HT-29 (cell line): ENCODE results near the gene PCDHB3. TPM values are rescaled to one million over a fixed set of nuclear protein-coding genes. Genes with fewer than 3 reads are reported as not detected.
"Not testable (repeated sequence)": the region's sequence is repeated elsewhere in the genome, so short reads cannot be mapped to it uniquely, and the experiment has no call there.

Experiments used
- DNase-seq: peaks from one replicate; pipeline ENCODE4 v3.0.0-alpha.2; 2015; ENCODE audit warnings: low spot score
- total RNA-seq: library from RNA; depleted of rRNA; stranded (reverse); fragments of >200 nt; shearing (Covaris generic); gene quantifications from 2 replicates; pipeline ENCODE4 v1.2.3, GENCODE V29; 2014; rRNA removed

The PCDHB3 gene
- total RNA-seq, 1 experiment from 2014 or later, result not detected

- DNase-seq, result no peak
These were observed 35.5 kb downstream of the PCDHB3 start for GRCh38 chr5:141135718-141136266.

- DNase-seq, result not testable (repeated sequence)
These were observed 37.1 kb downstream of the PCDHB3 start for GRCh38 chr5:141137346-141137745.

- no peak for DNase-seq
These were observed 49.5 kb downstream of the PCDHB3 start, which contains the start of gene PCDHB6 for GRCh38 chr5:141149812-141150211. TSS of gene PCDHB6 (plus strand) at chr5:141150057. CDS start at chr5:141150258, 201 bp downstream.

- DNase-seq, result no peak
These were observed 50.1 kb downstream of the PCDHB3 start for GRCh38 chr5:141150224-141150992.

- no peak for DNase-seq
These were observed 50.7 kb downstream of the PCDHB3 start for GRCh38 chr5:141150993-141151325.

- DNase-seq, result not testable (repeated sequence)
These were observed 51.4 kb downstream of the PCDHB3 start for GRCh38 chr5:141151632-141152031.

- DNase-seq, result not testable (repeated sequence)
These were observed 51.8 kb downstream of the PCDHB3 start for GRCh38 chr5:141152096-141152495.

Other genes starting within 250 kb of the PCDHB3 start
- 0.25 TPM in 1 of 2 replicates, not detected in the other for gene PCDHA10, start 244.6 kb upstream of the PCDHB3 start, total RNA-seq
- not detected in 2 replicates for gene PCDHA11, start 231.5 kb upstream of the PCDHB3 start, total RNA-seq
- gene PCDHA12, start 225.2 kb upstream of the PCDHB3 start, total RNA-seq, result 0.13 TPM in 1 of 2 replicates, not detected in the other
- not detected in 2 replicates for gene PCDHA13, start 218.3 kb upstream of the PCDHB3 start, total RNA-seq
- gene PCDHAC1, start 174.2 kb upstream of the PCDHB3 start, total RNA-seq, result not detected in 2 replicates
- 0.03 and 0.10 TPM in 2 replicates for gene PCDHAC2, start 134.0 kb upstream of the PCDHB3 start, total RNA-seq
- not detected in 2 replicates for gene PCDHB1, start 49.1 kb upstream of the PCDHB3 start, total RNA-seq
- gene PCDHB2, start 5.9 kb upstream of the PCDHB3 start, total RNA-seq, result 0.13 TPM in 1 of 2 replicates, not detected in the other
- gene PCDHB4, start 21.3 kb downstream of the PCDHB3 start, total RNA-seq, result not detected in 2 replicates
- not detected in 2 replicates for gene PCDHB5, start 34.7 kb downstream of the PCDHB3 start, total RNA-seq
- not detected in 2 replicates for gene PCDHB6, start 49.6 kb downstream of the PCDHB3 start, total RNA-seq
- 0.05 TPM in 2 replicates for gene PCDHB7, start 72.2 kb downstream of the PCDHB3 start, total RNA-seq
- 0.16 TPM in 1 of 2 replicates, not detected in the other for gene PCDHB8, start 77.3 kb downstream of the PCDHB3 start, total RNA-seq
- 0.05 and 0.69 TPM in 2 replicates for gene PCDHB16, start 81.9 kb downstream of the PCDHB3 start, total RNA-seq
- gene PCDHB9, start 86.7 kb downstream of the PCDHB3 start, total RNA-seq, result 0.03 and 0.25 TPM in 2 replicates
- 0.05 TPM in 1 of 2 replicates, not detected in the other for gene PCDHB10, start 91.9 kb downstream of the PCDHB3 start, total RNA-seq
- gene PCDHB11, start 99.2 kb downstream of the PCDHB3 start, total RNA-seq, result 0.23 TPM in 1 of 2 replicates, not detected in the other
- gene PCDHB12, start 108.2 kb downstream of the PCDHB3 start, total RNA-seq, result 0.13 and 0.18 TPM in 2 replicates
- 0.05 and 0.15 TPM in 2 replicates for gene PCDHB13, start 113.4 kb downstream of the PCDHB3 start, total RNA-seq
- 0.18 and 0.31 TPM in 2 replicates for gene PCDHB14, start 122.9 kb downstream of the PCDHB3 start, total RNA-seq
- gene PCDHB15, start 144.9 kb downstream of the PCDHB3 start, total RNA-seq, result 0.05 and 0.20 TPM in 2 replicates
- 0.33 TPM in 1 of 2 replicates, not detected in the other for gene SLC25A2, start 203.6 kb downstream of the PCDHB3 start, total RNA-seq
- gene TAF7, start 220.3 kb downstream of the PCDHB3 start, total RNA-seq, result 36.5 and 44.4 TPM in 2 replicates
- gene PCDHGA1, start 230.0 kb downstream of the PCDHB3 start, total RNA-seq, result 0.21 and 0.61 TPM in 2 replicates
- 0.03 and 0.05 TPM in 2 replicates for gene PCDHGA2, start 238.3 kb downstream of the PCDHB3 start, total RNA-seq
- gene PCDHGA3, start 243.4 kb downstream of the PCDHB3 start, total RNA-seq, result 0.10 TPM in 1 of 2 replicates, not detected in the other
- 0.10 and 0.23 TPM in 2 replicates for gene PCDHGB1, start 249.6 kb downstream of the PCDHB3 start, total RNA-seq